OCI-M2 (cell line): ENCODE measurements around the gene BCAP31.
"Not testable (repeated sequence)": the region's sequence is repeated elsewhere in the genome, so short reads cannot be mapped to it uniquely, and the experiment has no call there.

Experiments
- DNase-seq: peaks from one replicate; lab custom pipeline; 2025; ENCODE audit not compliant: unreplicated experiment; lab: John Stamatoyannopoulos, UW

BCAP31 gene

GRCh38 chrX:153719238-153719637, 4.9 kb downstream of the BCAP31 start:
- DNase-seq: no peak

GRCh38 chrX:153717445-153717844, 6.7 kb downstream of the BCAP31 start:
- DNase-seq: no peak

GRCh38 chrX:153714256-153714655, 9.9 kb downstream of the BCAP31 start:
- DNase-seq: no peak

GRCh38 chrX:153709726-153710674, 14.2 kb downstream of the BCAP31 start:
- DNase-seq: no peak

- DNase-seq: no peak
Measured at GRCh38 chrX:153708415-153708814, 15.8 kb downstream of the BCAP31 start.

GRCh38 chrX:153707406-153707805, 16.8 kb downstream of the BCAP31 start:
- no peak for DNase-seq

- DNase-seq: no peak
Measured at GRCh38 chrX:153706799-153707198, 17.4 kb downstream of the BCAP31 start.

- DNase-seq: not testable (repeated sequence)
Measured at GRCh38 chrX:153705403-153706060, 18.7 kb downstream of the BCAP31 start.

- DNase-seq: not testable (repeated sequence)
Measured at GRCh38 chrX:153704631-153705402, 19.4 kb downstream of the BCAP31 start.

GRCh38 chrX:153704021-153704526, 20.1 kb downstream of the BCAP31 start:
- DNase-seq: no peak

GRCh38 chrX:153703036-153703370, 21.2 kb downstream of the BCAP31 start:
- DNase-seq: no peak

- no peak for DNase-seq
Measured at GRCh38 chrX:153702336-153703035, 21.7 kb downstream of the BCAP31 start.

- no peak for DNase-seq
Measured at GRCh38 chrX:153701706-153702105, 22.5 kb downstream of the BCAP31 start.

GRCh38 chrX:153700967-153701366, 23.2 kb downstream of the BCAP31 start:
- DNase-seq: no peak

- no peak for DNase-seq
Measured at GRCh38 chrX:153700376-153700945, 23.7 kb downstream of the BCAP31 start.

GRCh38 chrX:153699784-153700371, 24.3 kb downstream of the BCAP31 start:
- DNase-seq: not testable (repeated sequence)

GRCh38 chrX:153699210-153699783, 24.9 kb downstream of the BCAP31 start:
- not testable (repeated sequence) for DNase-seq

GRCh38 chrX:153697924-153698865, 26.0 kb downstream of the BCAP31 start:
- no peak for DNase-seq
